Cerebellar nuclear complex (tissue), 1 donor: ENCODE measurements around the gene RFC3.
"Not testable (repeated sequence)": the region's sequence is repeated elsewhere in the genome, so short reads cannot be mapped to it uniquely, and the experiment has no call there.

Experiments
- DNase-seq, 2 experiments: peaks; one replicate each; lab custom pipeline; 2025; lab: John Stamatoyannopoulos, UW

RFC3 gene, protein sequence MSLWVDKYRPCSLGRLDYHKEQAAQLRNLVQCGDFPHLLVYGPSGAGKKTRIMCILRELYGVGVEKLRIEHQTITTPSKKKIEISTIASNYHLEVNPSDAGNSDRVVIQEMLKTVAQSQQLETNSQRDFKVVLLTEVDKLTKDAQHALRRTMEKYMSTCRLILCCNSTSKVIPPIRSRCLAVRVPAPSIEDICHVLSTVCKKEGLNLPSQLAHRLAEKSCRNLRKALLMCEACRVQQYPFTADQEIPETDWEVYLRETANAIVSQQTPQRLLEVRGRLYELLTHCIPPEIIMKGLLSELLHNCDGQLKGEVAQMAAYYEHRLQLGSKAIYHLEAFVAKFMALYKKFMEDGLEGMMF

DNA sequence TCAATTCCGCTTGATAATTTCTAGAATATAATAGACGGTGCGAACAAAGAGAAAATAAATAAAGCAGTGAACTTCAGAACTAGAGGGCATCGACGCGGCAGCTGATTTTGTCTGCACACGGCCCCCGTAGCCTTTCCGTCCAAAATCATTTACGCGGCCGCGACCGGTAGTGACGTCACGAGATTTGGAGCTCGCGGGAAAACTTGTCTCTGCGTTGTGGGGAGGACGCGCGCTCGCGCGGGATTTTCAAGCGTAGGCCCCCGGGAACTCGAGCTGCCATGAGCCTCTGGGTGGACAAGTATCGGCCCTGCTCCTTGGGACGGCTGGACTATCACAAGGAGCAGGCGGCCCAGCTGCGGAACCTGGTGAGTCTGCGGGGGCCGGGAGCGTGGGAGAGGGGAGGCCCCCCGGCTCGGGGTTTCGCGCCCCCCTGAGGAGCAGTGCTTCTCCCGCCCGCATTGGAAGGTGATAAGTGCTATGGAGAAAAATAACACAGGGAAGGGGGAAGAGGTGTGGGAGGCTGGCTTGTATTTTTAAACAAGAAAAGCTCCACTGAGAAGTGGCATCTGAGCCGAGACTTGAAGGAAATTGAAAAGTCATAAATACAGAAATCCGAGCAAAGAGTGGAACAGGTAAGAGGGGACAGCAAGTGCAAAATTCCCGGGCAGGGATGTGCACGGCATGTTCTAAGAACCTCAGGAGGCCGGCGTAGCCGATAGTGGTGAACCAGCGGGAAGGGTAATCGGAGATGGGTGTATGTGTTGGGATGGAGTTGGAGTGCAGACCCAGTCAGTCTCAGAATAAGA lies at the start of gene RFC3:
TSS of gene RFC3 (plus strand) at position 249 of the 806 bp plus-strand sequence. CDS start at position 279, 30 bp downstream.
- DNase-seq = peak; percentile 5 to 68

DNA sequence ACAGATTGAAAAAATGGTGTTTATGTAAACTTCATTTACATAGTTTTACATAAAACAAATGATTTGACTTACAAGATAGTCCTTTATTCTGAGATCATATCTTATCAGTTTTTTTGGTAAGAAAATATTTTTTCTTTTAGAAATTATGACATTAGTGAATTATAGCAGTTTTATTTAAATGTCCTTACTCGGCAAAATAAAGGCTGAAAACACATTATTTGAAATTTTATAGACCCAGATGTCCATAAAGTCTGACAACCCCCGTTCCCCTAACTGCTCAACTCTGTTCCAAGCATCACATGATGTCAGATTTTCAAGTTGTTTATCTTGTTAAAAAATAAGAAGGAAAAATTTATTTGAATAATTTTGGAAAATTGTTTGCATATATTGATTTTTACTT lies 46.7 kb upstream of the RFC3 start:
- DNase-seq = no peak

DNA sequence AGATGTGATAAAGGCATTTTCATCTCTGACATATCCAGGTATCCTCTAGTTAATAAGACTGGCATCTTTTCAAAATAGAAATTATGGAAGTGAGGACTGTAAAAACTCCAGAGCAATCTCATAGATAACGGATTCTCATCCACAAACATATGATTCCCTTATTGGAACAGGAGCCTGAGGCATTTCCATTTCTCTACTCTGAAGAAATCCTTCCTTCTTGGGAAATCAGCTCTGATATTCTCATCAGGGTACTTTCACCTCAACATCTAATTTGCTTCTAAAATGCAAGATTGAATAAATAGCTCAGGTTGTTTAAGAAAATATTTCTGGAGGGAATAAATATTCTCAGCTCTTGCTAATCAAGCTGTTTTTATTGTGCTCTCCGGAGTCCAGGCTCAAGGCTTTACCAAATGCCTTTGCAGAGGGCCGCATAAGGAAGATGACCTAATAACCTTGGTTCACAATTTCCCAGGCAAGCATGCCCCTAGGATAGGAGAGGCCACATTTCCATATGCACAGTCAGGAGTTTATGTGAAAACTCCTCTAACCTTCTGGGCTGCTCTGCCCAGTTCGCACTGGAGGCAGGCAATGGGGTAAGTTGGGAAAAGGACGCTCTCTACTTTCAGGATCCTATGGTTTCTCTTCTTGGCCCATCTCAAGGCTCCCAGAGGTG lies 44.0 kb upstream of the RFC3 start:
- DNase-seq = no peak

- DNase-seq = no peak
Measured at GRCh38 chr13:33775339-33776108, 42.4 kb upstream of the RFC3 start.

DNA sequence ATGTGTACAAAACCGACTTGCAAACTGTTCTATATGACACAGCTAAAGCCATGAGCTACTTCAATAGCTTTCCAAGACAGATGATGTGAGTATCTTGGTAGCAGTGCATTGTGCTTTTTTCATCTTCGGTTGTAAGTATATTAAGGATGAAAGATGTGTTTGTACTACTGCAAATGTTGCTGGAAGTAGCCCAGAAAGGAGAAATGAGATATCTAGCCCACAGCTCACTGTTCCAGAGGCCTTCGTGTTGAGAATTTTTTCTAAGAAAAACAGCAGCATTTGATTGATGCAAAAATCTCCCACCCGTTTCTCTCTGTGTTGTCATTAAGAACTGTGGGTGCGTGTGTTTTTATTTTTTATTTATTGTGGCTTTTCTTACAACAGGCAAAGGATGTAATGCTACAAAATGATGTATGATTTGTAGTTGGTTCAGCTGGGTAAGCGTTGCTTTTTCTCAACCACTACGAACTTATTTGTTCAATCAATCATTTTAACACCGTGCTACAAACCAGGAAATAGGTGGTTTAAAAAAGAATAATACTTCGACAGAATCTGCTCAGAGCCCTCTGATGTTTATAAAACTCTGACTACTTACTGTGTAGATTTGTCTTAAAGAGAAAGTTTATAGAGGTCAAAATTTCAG lies 41.6 kb upstream of the RFC3 start:
- no peak for DNase-seq

DNA sequence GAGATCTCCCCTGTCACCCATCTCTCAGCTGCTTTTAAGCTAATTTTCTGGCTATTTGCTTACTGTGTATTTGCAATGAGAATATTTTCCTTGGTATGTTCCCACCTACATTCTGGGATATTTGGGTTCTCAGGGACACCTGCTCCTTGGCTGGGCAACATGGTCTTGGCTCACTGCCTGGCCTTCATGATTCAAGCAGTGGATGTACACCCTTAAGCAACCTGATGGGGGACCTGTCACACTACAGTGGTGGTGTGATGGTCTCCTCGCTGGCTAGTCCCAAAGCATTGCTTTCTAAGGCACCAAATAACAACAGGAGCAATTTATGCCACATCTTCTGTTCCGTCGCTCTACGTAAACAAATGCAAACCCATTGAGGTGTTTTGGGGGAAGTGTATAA lies 35.3 kb upstream of the RFC3 start:
- DNase-seq = peak; percentile 24 to 62

- DNase-seq = not testable (repeated sequence)
Measured at GRCh38 chr13:33783212-33783611, 34.7 kb upstream of the RFC3 start.

- no peak for DNase-seq
Measured at GRCh38 chr13:33784738-33785137, 33.2 kb upstream of the RFC3 start.

- no peak for DNase-seq
Measured at GRCh38 chr13:33785384-33785783, 32.6 kb upstream of the RFC3 start.

- no peak for DNase-seq
Measured at GRCh38 chr13:33787051-33787591, 30.8 kb upstream of the RFC3 start.

GRCh38 chr13:33789066-33789606 lies 28.8 kb upstream of the RFC3 start:
- DNase-seq = no peak

DNA sequence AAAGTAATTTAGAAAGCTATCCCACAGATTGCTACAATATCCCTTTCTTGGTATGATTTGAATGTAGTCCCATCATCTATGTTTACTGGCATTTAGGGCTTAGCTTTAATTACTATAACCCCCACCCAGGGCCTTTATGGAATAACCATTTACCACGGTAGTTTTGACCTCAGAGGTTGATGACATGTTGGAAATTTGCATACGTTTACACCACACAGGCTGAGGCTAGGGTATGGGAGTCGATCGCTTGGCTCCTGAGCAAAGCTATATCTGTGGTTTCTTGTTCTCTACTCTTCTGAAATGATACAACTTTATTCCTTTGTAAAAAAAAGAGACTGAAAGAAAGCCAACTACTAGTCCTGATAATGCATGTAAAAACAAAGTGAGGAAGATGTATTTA lies 28.2 kb upstream of the RFC3 start:
- DNase-seq = no peak

GRCh38 chr13:33793726-33794125 lies 24.2 kb upstream of the RFC3 start:
- DNase-seq = no peak

GRCh38 chr13:33794576-33794975 lies 23.4 kb upstream of the RFC3 start:
- no peak for DNase-seq

DNA sequence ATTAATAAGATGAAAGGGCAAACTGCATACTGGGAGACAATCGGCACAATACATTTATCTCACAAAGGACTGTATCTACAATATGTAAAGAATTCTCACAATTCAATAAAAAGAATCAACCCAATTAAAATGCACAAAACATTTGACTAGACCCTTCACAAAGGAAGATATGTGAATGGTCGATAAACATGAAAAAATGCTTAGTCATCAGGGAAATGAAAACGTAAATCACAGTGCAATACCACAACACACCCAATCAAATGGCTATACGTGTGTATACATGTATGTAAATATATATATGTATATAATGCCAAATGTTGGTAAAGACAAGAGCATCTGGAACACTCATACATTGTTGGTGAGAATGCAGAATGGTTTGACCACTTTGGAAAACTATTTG lies 21.9 kb upstream of the RFC3 start:
- DNase-seq = no peak

DNA sequence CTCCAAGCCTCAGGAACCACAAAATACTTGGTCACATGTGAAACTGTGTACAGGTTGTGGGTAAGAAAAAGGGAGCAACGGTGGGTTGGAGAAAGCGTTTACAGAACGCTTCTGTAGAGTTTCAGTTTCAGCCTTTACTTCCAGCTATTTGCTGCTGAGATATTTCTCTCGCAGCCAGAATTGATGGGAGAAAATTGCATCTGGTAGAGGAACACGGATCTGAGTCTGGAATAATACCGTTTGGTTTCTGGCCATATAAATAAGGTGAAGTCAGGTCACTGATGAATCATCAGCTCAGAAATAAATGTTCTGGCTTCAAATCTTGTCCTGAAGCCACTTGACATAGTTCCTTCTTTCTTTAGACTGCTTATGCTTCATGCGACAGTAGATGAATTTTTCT lies 20.3 kb upstream of the RFC3 start:
- DNase-seq = peak in 1 of 2 experiments; percentile 47

- DNase-seq = no peak
Measured at GRCh38 chr13:33798023-33798422, 19.9 kb upstream of the RFC3 start.

- no peak for DNase-seq
Measured at GRCh38 chr13:33799950-33800592, 17.9 kb upstream of the RFC3 start.

DNA sequence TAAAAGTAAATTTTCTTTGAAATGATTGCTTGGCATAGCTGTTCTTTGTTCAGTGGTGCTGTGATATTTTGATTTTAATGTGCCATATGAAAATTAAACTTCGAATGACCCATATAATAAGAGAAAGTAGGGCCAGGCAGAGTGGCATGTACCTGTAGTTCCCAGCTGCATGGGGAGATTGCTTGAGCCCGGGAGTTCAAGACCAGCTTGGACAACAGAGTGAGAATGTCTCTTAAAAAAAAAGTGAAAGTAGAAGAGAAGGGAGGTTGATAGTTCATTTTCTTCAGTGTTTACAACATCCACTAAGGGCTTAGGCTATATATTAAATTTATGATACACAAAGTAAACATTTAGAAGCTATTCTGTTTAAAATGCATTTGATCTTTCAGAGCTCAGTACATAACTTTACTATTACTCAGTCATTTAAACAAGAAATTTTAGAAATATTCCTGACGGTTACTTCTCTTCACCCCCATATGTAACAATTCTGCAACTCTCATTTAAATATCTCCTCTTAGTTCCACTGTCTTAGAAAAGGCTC lies 17.2 kb upstream of the RFC3 start:
- no peak for DNase-seq
